HS-5 (cell line): Measurements from ENCODE around the gene ZKSCAN4.

Experiments
- DNase-seq: peaks from one replicate; pipeline ENCODE4 v3.0.0-alpha.2; 2012; ENCODE audit warnings: low read depth

Gene ZKSCAN4

DNA sequence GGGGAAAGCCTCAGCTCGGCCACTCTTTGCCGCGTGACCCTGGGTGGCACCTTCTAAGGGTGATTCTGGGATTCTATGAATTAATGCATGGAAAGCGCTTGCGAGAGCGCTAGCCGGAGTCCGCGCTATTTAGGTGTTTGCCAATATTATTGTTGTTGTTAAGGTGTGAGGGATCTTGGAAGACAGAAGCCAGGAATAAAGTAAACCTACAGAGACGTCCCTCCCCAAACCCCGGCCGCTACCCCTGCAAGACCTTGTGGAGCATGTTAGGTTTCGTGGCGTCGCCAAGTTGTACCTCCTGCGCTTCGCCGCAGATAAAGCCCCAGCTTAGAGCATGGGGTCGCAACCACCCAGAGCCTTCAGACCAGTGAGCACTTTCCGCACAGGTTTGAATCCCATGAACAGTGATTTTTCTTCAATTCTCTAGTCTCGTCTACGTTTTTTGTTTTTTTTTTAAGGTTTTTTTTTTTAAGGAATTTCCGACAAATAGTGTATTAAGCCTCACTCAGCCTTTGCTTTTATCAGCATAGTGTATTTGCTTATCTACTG, 43.9 kb downstream of the ZKSCAN4 start:
- no peak for DNase-seq

DNA sequence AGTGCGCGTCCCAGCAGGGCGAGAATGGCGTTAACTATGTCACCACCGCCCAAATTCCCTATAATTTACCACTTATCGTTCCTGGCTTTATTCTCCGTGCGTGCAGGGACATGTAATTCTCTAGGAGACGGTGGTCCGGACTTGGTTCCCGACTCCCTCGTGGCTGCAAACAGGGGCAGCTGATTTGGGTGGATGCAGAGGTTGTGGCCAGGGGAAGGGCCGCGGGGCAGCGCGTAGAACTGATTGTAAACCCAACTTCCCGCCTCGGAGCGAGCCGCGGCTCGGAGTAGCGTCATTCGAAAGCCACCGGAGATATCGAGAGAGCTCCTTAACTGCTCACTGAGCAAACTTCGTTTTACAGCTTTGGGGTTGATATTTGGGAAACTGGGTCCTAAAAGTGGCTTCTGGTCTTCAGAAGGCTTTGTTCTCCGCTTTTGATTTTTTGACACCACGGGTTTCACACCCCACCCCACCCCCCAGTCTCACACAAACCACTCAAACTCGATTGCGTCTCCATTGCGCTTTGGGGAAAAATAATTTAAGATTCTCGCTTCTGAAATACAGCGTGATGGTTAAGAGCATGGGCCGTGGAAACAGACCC, 44.5 kb downstream of the ZKSCAN4 start:
- no peak for DNase-seq

DNA sequence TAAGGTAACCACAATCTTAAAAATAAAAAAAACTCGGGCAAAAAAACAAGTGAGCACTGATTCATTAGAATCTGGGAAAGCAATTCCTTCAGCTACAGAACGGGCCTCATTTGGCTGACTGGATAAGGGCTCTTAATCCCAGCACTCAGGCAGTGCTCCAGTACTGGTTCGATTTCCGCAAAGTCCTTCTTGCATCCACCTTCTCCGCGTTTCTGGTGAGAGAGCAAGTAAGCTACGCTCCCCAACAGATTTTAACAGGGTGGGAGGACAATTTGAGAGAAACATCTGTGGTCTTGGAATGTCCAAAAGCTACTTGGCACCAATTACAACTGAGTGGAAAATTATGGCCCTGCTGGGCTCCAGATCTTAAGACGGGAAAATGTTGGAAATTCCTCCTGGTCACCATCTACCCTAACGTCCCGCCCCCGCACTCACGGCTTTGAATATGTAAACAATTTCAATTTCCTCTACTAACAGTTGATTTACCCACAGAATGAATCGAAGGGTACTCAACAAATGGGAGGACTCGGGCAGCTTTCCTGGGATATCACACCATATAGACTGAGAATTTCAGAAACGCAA, 45.0 kb downstream of the ZKSCAN4 start:
- DNase-seq, result no peak

DNA sequence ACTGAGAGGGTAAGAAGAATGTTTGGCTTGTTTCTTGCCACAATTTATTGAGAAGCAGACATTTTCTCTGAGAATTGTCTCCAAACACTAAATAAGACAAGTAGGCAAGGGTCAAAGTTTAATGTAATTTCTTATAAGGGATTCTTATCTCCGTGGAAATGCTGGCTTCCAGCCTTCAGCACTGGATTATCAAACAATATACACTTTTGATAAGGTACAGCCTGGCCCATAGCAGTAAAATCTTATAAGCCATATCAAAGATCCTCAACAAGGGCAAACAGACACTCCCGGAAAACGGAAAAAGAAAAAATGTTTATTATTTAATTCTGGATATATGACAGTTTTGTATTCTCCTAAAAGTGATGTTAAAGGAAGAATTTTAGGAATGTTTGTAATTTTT, 45.5 kb downstream of the ZKSCAN4 start:
- DNase-seq, result no peak

DNA sequence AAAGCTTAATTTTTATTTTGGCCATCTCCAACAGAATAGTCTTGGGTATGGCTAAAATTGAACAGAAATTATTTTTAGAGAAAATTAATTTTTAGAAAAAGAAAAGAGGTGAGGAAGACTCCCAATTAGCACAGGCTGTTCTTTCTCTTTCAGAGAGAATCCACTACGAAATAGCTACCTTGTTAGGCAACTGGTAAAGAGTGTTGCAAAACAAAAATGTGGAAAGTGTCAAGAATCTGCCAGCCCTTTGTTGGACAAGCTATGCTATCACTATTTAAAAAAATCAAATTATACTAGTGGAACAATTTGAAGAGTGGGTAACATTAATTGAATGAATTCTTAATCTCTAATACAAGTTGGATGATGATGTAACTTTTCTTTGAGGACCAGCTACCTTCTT, 46.2 kb downstream of the ZKSCAN4 start:
- DNase-seq, result no peak

DNA sequence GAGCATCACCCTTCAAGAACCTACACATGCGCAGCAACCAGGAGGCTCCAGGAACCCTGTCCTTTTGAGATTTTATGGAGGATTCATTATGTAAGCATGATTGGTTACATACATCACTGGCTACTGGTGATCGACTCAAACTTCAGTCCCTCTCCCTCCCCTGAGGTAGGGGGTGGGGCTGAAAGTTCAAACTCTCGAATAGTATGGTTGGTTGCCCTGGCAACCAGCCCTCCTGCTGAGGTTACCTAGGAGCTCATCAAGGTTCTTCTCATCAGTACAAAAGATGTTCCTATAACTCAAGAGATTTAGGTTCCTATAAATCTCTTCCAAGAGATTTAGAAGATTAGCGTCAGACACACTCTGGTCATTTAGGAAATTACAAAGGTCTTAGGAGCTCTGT, 48.9 kb downstream of the ZKSCAN4 start:
- DNase-seq, result no peak

DNA sequence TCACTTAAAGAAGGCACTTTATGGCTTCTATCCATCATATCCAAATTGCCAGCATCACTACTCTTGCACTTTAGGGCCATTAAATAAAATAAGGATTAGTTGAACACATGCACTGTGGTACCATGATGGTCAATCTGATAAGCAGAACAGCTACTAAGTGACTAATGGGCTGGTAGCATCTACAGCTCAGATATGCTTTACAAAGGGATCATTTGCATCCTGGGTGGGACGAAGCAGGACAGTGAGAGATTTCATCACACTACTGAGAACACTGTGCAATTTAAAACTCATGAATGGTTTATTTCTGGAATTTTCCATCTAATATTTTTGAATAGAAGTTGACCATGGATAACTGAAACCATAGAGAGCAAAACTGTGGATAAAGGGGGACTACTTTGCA, 52.0 kb downstream of the ZKSCAN4 start:
- no peak for DNase-seq
